ENCODE results near the gene PRSS21. TPM values are rescaled to one million over a fixed set of nuclear protein-coding genes. Genes with fewer than 3 reads are reported as not detected.

Gene PRSS21
- polyA plus RNA-seq, 3 donors: 2.1 to 9.0 (median 3.1) TPM

GRCh38 chr16:2853531-2854073 lies 36.6 kb downstream of the PRSS21 start:
- Histone ChIP-seq H3K27ac (ENCODE audit: low read depth in 1 of 2, low read length in 2 of 2) (no peak overlapping the region), H3K79me2 (ENCODE audit: insufficient read depth, low read length) (no peaks in the 10 kb centered on the region), H3K9ac (ENCODE audit: insufficient read depth, low read length, poor library complexity, severe bottlenecking) (no peak overlapping the region), H3K36me3 (replicated peaks in 1 of 2; ENCODE audit: control insufficient read depth in 1 of 2, insufficient read depth in 2 of 2, low read length in 2 of 2) (no peaks in the 10 kb centered on the region), H2AFZ (ENCODE audit: insufficient read depth, low read depth, low read length, poor library complexity, severe bottlenecking) (no peak overlapping the region), H3K27me3 (ENCODE audit: control insufficient read depth in 2 of 2, insufficient read depth in 2 of 2, low read length in 2 of 2) (peaks cover 3 to 37% of the 10 kb centered on the region in 2 donors), H4K20me1 (ENCODE audit: insufficient read depth, low read length) (no peaks in the 10 kb centered on the region), H3K9me3 (replicated peaks in 1 of 2; ENCODE audit: control insufficient read depth in 1 of 2, insufficient read depth in 1 of 2, low read length in 2 of 2) (peaks cover 17 to 18% of the 10 kb centered on the region in 2 donors), H3K4me3 (replicated peaks in 1 of 3; ENCODE audit: low read depth in 2 of 3, low read length in 3 of 3) (no peak overlapping the region), H3K4me1 (ENCODE audit: control insufficient read depth in 1 of 2, insufficient read depth in 2 of 2, low read length in 2 of 2) (peaks cover 0 to 6% of the 10 kb centered on the region in 2 donors), H3K4me2 (replicated peaks; ENCODE audit: extremely low read depth, low read length, poor library complexity, severe bottlenecking) (no peak overlapping the region)
- H3K27me3 Mint-ChIP-seq (ENCODE audit: low read depth in 3 of 3): peaks cover 22 to 62% (median 29%) of the 10 kb centered on the region in 3 donors
- DNase-seq: no peak
- H3K9me3 Mint-ChIP-seq: peaks cover 10 to 26% (median 20%) of the 10 kb centered on the region in 7 donors
- WGBS (ENCODE audit: insufficient coverage): 75% methylated on average over 9 of the region's 18 CpGs
- H3K27ac Mint-ChIP-seq: no peak overlapping the region
- H3K4me3 Mint-ChIP-seq: no peak overlapping the region
- H3K4me1 Mint-ChIP-seq: peaks cover 9% of the 10 kb centered on the region
- intact Hi-C loops (cut with micrococcal nuclease): no loop called here
- H3K36me3 Mint-ChIP-seq: peaks cover 2 to 4% of the 10 kb centered on the region in 2 donors
- no peak for TF ChIP-seq CTCF (IDR thresholded peaks at IDR 0.05)

GRCh38 chr16:2854700-2855309 lies 37.8 kb downstream of the PRSS21 start:
- H3K27me3 Mint-ChIP-seq (ENCODE audit: low read depth in 3 of 3): peaks cover 24 to 67% (median 32%) of the 10 kb centered on the region in 3 donors
- H3K4me3 ChIP-seq (replicated peaks in 1 of 3; ENCODE audit: low read depth in 2 of 3, low read length in 3 of 3): no peak overlapping the region
- peaks cover 3 to 43% of the 10 kb centered on the region in 2 donors for H3K27me3 ChIP-seq (ENCODE audit: control insufficient read depth in 2 of 2, insufficient read depth in 2 of 2, low read length in 2 of 2)
- H2AFZ ChIP-seq (ENCODE audit: insufficient read depth, low read depth, low read length, poor library complexity, severe bottlenecking): no peak overlapping the region
- intact Hi-C loops (cut with micrococcal nuclease): no loop called here
- H3K4me3 Mint-ChIP-seq: no peak overlapping the region
- H3K9me3 Mint-ChIP-seq: peaks cover 10 to 26% (median 20%) of the 10 kb centered on the region in 7 donors
- H3K9me3 ChIP-seq (replicated peaks in 1 of 2; ENCODE audit: control insufficient read depth in 1 of 2, insufficient read depth in 1 of 2, low read length in 2 of 2): peaks cover 17 to 18% of the 10 kb centered on the region in 2 donors
- H4K20me1 ChIP-seq (ENCODE audit: insufficient read depth, low read length): no peaks in the 10 kb centered on the region
- DNase-seq: no peak
- peaks cover 2 to 4% of the 10 kb centered on the region in 2 donors for H3K36me3 Mint-ChIP-seq
- no peak overlapping the region for H3K27ac ChIP-seq (ENCODE audit: low read depth in 1 of 2, low read length in 2 of 2)
- WGBS (ENCODE audit: insufficient coverage): no CpG with 5 or more reads among the region's 5 CpGs
- no peaks in the 10 kb centered on the region for H3K79me2 ChIP-seq (ENCODE audit: insufficient read depth, low read length)
- no peaks in the 10 kb centered on the region for H3K36me3 ChIP-seq (replicated peaks in 1 of 2; ENCODE audit: control insufficient read depth in 1 of 2, insufficient read depth in 2 of 2, low read length in 2 of 2)
- no peak overlapping the region for H3K9ac ChIP-seq (ENCODE audit: insufficient read depth, low read length, poor library complexity, severe bottlenecking)
- H3K27ac Mint-ChIP-seq: no peak overlapping the region
- H3K4me2 ChIP-seq (replicated peaks; ENCODE audit: extremely low read depth, low read length, poor library complexity, severe bottlenecking): no peak overlapping the region
- peaks cover 4% of the 10 kb centered on the region for H3K4me1 Mint-ChIP-seq
- TF ChIP-seq CTCF (IDR thresholded peaks at IDR 0.05): peak; percentile 18
- H3K4me1 ChIP-seq (ENCODE audit: control insufficient read depth in 1 of 2, insufficient read depth in 2 of 2, low read length in 2 of 2): peaks cover 0 to 6% of the 10 kb centered on the region in 2 donors
